UCSD-AML1 (cell line): ENCODE results near the gene CBX2.
A peak's percentile ranks its signal among the peaks of the same experiment; 100 is the strongest.

ENCODE experiments used
- DNase-seq: peaks from one replicate; lab custom pipeline; 2025; ENCODE audit not compliant: unreplicated experiment; lab: John Stamatoyannopoulos, UW

CBX2 gene

DNA sequence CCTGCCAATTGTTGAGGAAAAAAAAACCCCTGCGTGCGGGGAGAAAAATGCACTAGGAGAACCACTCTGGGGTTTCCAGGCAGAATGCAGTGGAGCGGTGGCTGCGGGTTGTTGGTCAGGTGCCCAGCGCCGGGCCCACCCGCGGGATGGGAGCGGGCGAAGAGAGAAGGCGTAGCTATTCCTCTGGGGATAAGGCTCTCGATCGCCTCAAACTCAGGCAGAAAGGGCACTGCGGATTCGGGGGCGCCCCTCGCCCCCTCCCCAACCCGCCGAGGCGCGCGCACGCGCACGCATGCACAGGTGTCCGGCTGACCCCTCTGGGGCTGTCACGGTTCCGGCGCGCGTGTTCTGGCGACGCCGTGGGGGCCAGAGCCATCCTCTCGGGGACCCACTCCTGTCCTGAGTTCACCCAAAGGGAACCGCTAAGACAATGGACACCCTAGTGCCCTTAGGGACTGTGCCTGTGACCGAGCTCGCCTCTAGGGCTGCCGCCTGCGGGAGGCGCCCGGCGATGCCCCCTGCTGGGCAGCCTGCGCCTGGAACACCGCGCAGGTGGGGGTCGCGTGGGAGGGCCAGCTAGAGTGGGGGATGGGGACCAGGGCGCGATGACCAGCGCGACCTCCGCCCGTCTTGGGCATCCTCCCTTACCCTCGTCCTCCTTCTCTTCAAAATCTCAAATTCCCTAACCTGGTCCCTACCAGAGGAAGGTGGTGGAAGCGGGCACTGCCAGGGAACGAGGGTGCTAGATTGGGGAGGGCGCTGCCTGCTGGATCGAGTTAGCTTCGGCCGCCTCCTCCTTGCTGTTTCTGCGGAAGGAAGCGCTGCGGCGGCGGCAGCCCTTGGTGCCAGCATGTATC, 33.3 kb downstream of the CBX2 start:
- DNase-seq, result peak; percentile 79

DNA sequence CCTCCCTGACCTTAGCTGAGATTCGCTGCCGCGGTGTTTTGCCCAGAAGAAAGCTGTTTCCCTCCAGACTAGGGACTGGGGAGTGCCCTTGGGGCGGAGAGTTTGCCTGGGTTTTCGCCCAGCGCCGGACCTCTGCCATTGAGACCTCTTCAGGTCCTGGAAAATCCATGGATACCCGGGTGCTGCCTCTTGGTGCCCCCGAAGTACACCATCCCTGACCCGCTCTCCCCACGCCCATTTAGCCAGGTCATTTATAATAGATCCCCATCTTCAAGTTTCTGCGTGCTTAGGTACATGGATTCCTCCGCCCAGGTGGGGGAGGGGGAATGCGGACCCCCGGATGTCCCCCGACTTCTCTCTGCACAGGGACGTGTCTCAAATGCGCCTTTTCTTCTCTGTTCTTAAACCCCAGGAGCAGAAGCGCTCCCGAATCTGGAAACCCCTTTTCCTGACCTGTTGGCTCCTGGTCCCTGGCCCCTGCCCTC, 34.0 kb downstream of the CBX2 start:
- DNase-seq, result no peak

DNA sequence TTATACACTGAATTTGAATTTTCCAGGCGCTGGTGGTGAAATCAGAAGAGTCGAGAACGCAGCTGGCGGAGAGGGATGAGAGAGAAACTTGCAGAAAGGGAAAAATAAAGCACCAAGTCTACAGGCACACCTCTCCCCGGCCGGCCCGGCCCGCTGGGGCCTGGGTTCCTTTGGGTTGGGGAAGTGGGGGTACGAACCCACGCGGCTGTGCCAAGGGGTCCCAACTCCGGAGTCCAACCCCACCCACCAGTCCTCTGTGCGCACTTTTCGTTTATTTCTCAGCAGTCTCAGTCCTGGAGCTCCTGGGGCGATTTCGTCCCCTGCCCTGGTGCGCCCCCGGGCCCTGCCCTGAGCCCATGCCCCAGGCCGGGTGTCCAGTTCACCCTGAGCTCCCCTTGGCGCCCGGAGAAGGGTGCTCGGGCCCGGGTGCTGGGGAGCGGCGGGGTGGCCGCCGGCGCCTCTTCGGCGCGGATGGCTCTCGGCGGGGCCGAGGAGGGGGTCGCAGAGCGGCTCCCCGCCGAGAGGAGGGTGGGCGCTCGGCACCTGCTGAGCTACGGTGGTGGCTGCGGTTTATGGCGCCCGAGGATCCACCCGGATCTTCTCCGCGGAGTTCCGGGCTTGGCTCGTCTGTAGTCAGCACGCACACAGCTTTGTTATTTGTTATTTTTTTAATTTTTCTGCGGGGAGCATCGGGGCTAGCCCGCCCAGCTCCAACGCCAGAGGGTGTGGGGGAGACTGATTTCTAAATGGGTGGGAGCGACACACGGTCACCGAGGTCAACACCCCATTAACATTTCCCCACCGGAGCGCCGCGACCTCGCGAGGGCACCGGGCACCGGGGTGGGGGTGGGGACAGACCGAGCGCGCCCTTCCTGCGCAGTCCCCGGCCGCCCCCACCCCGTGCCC, 34.7 kb downstream of the CBX2 start:
- DNase-seq, result no peak

DNA sequence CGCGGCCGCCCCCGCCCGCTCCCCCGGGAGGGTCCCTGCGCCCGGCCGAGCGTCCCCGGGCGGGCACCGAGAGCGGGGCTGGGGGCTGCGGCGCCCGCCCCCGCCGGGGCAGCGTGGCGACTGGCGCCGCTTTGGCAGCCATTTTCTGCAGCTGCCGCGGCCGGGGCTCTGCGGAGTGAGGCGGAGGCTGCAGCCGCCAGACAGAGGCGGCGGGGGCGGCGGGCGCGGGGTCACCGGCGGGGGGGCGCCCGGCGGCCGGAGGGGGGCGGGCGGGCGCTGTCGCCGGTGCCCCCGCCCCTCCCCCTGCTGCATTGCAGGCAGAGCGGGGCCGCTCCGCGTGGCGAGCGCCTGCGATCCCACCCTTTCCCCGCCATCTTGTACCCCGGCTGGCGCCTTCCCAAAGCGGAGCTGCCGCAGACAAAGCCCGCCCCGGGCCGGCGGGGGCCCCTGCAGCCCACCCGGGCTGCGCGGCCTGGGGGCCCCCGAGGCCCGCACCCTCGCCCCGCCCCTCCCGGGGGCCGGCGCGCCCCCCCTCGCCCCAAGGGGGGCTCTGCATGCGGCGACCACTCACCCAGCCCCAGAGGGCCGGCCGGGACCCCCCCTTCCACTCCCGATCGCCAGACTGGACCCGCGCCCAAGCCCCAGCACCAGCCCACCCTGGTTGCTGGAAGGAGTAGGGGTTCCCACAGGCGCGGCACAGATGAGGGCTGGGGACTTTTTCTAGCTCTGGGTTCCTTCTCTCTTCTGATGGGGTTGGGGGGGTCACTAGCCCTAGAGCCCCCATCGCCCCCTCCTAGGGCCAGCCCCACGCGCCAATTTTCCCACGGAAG, 35.6 kb downstream of the CBX2 start:
- no peak for DNase-seq

DNA sequence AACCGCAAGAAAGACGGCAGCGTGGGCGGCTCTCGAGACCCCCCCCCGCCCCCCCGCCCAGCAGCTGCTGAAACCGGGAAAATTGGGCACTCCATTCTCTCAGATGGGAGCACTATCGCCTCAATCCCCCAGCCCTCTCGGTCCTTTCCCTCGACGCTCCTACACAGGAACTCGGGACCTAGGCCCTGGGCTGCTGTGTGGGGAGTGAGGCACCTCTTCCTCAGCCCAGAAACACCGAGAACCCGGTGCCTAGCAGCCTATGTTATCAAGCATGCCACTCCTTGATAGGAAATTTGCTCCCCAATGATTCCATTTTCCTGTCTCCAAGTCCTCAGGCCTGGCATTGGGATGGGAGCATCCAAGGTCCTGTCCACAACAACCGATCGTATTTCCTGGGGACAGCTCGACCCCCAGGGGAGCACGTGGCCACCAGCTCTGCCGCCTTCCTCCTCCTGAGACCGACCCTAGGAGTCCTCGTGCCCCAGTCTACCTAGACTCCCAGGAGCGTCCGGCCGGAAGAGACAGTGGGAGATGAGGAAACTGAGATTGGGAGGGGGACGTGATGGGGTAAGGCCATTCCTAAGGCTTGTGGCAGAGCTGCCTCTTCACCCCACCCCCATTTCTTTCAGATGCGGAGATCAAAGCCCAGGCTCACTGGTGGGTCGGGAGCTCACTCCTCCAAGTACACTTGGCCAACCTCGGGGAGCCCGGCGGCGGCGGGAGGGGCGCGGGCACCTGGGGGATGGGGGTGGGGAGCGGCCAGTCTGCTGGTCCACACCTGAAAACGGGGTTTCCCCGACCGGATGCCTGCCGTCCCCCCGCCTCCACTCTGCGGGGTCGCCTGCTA, 36.4 kb downstream of the CBX2 start:
- DNase-seq, result no peak

DNA sequence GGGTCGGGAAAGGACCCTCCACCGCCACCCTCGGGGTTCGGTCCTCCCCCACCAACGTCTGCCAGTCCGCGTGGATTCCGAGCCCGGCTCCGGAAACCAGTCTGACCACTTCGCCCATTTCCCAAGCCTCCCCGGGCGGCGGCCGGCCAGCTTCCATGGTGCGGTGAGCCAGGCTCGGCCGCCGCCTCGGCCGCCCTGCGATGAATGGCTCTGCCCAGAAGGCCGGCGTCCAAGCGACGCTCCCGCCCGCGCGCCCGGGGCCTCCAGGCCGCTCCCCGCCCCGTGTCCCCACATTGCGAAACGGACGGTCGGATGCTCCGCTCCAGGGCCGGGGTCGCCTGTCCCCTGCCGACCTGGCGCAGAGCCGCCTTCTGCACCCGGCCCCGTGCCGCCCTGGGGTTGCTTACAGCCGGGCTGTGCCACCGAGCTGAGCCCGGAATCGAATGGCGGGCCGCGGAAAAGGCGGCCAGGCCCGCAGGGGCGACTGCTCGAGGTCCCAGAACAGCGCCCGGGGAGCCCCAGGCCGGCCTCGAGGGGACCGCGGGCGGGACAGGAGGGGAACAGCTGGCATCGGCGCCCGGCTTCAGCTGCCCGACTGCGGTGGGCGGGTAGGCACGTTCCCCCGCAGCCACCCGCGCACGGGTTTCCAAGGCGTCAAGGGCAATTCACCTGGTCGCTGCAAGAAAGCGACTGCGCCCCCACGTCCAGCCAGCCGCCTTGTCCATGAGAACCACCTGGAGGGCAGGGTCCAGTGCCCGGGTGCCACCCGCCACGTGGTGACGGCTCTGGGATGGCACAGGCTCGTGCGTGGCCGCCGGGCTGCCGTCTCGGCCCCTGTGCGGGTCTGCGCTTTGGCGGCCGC, 37.3 kb downstream of the CBX2 start:
- DNase-seq, result no peak

DNA sequence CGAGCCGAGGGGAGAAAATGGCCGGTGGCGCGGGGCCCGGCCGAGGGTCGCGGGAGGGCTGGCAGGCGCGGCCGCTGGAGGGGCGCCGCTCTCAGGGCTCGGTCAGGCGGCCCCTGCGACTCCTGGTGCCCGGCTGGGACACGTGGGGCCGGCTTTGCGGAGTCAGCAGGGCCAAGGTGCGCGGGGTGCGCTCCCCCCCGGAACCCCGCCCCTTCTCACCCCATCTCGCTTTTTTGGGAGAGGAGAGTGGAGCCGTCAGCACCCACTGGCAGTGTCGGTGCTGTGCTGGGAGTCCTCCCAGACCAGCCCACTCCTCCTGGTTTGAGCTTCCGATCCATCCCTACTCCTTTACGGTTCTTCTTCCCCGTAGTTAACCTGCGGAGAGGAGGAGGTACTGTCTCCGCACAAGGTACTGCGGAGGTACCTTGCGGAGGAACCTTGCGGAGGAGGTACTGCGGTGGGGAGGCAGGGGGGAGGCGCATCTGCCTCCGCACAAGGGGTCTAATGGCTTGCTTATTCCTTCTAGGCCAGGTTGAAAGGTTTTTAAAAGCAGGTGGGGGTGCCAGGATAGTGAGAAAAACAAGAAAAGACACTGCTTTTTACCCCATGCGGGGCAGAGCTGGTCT, 38.0 kb downstream of the CBX2 start:
- no peak for DNase-seq

DNA sequence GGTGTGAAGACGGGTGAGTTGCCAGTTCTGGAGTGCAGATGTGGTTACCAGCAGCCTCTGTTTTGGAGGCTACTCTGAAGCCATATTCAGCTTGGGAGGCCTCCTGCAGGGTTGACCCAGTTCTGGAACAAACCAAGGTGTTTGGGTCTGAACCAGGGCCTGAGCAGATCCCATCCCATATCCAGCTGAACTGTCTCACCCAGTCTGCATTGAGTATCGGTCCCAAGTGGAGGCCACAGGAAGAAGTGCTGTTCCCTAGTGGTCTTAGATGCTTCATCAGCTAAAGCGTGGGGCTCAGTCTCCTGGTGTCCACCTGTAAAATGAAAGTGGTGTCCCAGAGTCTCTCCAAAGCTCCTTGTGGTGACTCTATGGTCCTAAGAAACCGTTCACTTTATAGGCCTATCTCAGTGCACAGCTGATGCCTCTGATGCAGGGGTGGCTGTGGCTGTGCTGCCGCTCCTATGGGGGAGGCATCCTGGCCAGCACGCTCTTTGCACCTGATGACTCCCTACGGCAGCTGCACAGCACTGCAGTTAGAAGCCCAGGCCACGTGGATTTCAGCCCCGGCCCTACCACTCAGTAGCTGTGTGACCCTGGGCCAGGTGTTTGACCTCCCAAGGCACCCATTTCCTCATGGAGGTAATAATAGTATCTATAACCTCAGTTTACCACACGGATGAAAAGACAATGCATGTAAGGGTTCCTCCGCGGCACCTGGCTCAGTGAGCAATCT, 40.2 kb downstream of the CBX2 start:
- no peak for DNase-seq

DNA sequence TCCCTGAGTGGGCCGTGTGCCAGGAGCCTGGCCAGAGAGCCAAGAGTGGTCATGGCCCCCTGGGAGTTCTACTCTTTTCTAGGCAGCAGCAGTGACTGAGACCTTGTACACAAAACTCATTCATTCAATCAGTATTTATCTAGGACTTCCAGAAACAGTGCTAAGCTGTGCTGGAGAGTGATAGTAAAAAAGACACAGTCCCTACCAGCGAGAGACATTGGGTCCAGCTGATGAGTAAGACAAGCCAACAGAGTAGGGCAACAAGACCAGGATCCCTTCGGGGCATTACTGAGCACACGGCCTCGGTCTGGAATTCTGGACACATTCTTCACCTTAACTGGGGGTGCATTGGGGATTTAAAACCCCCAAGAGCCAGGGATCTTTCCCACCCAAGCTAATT, 41.1 kb downstream of the CBX2 start:
- no peak for DNase-seq

DNA sequence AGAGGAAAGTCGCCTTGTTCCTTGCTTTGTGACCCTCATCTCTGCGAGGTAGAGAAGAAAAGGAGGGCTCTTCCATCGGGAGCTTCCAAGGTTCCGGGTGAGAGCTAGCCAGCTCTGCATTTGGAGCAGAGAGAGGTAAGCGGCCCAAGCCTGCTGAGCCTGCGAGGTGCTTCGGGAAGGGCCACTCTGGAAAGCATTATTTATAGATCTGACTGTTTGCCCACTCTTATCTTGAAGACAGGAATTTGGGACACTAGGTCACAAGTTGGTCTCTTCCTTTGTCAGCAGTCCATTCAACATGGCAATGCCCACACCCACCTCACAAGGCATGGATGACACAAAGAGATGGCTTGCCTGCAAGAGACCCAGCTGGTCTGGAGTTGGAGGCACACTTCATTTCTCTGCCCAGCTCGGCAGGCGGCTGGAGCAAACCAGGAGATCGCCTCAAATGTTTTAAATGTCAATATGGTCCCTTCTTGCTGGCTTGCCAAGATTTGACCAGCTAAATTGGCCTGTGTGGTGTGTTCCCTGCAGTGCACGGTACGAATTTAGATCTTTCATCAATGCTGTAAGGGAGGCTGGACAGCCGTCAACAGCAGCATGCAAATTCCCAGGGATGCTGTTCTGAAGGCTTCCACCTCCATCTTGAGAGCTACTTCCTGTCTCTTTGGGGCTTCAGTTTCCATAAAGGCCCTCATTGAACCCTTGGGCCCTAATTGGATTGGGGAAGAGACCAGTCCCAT, 41.8 kb downstream of the CBX2 start:
- no peak for DNase-seq

DNA sequence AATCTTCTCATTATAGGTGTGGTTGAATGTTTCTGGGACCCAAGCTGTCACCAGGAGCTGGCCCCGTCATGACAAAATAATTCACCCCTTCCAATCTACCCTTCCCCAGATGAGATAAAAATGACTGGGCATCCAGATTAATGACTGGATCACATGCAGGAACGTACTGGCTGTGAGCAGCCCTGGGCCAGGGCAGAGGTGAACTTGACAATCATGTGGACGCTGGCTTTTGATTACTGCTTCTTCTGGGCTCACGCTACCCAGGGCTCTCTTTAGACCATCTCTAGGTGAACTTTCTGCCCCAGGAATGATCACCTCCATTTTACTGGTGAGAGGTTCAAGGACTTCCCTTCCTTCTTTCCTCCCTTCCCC, 43.0 kb downstream of the CBX2 start:
- DNase-seq, result no peak

DNA sequence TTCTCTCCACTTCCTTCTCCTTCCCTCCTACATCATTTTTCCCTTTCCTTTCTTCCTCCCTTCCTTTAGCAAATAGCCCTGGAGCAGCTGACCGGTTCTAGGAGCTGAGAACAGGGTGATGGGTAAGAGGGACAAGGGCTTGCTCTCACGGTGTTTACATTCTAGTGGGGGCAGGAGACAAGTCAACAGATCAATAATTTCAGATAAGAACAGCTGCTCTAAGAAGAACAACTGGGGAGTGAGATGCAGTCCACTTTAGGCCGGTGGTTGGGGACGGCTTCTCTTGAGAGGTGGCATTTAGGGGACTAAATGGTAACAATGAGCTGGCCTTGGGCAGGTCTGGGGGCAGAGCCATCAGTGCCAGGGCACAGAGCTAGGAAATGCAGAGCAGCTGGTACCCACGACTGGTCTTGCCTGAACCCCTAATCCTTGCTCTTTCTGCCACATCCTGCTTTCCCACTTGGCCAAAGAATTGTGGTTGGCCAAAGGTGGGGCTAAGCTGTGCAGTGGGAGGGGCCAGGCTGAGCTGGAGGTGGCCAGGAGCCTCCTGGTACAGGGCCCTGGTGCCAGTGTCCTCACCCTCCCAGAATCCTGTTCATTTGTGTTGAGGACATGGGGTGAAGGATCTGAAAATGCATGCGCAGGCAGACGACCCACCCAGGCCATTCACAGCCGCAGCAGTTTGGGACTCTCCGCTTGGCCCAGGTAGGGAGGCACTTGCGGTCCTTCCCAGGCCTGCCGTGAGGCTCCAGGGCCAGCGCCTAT, 43.6 kb downstream of the CBX2 start:
- no peak for DNase-seq

DNA sequence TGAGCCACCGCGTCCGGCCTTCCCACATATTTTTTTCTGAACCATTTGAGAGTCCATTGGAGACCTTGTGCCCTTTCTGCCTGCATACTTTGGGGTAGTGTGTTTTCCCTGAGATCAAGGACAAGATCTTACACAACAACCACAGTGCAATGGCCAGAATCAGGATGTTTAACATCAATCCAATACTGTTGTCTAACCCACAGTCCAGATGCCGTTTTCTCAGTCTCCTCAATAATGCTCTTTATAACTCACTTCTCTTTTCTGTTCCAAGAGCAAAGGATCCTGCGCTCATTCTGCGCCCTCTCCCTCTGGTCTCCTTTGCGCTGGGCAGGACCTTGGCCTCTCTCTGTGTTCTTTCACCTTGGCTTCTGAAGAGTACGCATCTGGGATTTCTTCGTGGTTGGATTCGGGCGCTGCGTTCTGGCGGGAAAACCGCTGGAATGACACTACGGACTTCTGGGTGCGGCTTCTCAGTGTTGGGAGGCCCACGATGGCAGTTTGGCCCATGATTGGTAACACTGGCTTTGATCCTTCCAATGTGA, 44.7 kb downstream of the CBX2 start:
- no peak for DNase-seq

DNA sequence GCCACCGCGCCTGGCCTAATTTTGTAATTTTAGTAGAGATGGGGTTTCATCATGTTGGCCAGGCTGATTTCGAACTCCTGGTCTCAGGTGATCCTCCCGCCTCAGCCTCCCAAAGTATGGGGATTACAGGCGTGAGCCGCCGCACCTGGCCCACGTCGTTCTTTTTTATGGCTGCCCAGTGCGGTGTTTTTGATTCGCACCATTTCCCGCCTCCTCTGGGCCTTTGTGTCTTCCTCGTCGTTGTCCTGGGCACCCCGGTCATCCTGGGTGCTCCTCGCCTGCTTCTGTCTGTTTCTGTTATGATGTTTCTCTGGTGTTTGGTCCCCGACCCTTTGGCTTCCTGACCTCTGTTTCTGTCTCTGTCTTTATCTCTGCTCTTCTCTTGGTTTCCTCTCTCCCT, 46.3 kb downstream of the CBX2 start:
- DNase-seq, result no peak

DNA sequence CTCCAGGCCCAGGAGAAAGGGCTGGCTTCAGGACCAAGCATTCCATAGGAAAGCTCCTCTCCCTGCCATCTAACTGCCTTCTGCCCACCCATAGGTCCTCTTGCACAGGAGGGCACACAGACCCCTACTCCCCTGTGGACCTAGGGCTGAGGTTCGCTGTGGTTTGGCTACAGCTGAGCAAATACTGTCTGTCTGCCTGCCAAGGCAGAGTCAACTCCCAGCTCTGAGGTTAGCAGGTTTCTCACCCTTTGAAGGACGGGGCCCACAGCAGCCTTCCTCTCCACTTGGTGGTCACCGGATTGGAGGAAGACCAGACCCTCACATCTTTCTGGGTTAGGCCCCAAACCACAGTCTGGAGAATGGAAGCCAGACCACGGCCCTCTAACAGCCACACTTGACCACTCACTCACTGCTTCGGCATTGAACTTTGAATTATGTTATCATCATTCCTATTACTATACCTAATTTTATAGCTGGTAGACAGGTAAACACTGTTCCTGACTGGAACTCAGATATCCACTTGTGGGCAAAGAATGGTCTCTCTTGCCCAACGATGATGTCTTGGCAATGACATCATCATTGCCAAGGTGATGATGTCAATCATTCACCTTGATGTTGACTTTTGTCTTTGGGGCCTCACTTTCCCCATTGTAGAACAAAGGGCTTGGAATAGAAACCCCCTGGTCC, 47.1 kb downstream of the CBX2 start:
- no peak for DNase-seq

DNA sequence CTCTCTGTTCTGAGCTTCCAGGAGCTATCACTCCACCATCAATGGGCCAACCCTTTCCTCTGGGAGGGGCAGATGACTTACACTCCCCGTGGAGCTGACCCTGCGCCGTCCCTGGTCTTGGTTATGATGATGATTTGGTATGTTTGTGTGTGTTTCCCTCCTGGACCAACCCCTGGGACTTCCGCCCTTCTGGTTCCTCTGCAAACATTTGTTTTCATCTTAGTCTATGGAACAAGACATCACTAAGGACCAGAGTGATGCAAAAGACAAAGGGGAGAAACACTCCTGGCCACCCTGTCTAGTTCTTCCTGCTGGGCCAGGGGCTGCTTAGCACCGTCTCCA, 47.6 kb downstream of the CBX2 start:
- DNase-seq, result no peak
